ACC112 (cell line): ENCODE data around the gene AAR2.

Experiments used
- H2AFZ ChIP-seq: fragments of 200-600 bp; sonication (generic); one replicate; pipeline ENCODE4 v1.6.0; 2017; ENCODE audit warnings: antibody characterized with exemption, low read length; ENCODE audit not compliant: unreplicated experiment
- H3K27ac ChIP-seq: fragments of 200-600 bp; sonication (generic); 2 replicates; pipeline ENCODE4 v1.5.1; 2014; ENCODE audit warnings: low read depth, mild to moderate bottlenecking, antibody characterized with exemption, low read length, moderate library complexity
- H3K27me3 ChIP-seq: fragments of 200-600 bp; sonication (generic); 2 replicates; pipeline ENCODE4 v1.6.1; 2014; ENCODE audit warnings: mild to moderate bottlenecking, antibody characterized with exemption, low read length, moderate library complexity, mixed read lengths; ENCODE audit not compliant: insufficient read depth
- H3K36me3 ChIP-seq: fragments of 200-600 bp; sonication (generic); 2 replicates; pipeline ENCODE4 v1.6.1; 2016; ENCODE audit warnings: mild to moderate bottlenecking, antibody characterized with exemption, low read length, moderate library complexity, mixed read lengths; ENCODE audit not compliant: insufficient read depth
- H3K4me1 ChIP-seq: fragments of 200-600 bp; sonication (generic); one replicate; pipeline ENCODE4 v1.6.1; 2016; ENCODE audit warnings: low read length, mixed read lengths; ENCODE audit not compliant: insufficient read depth, unreplicated experiment, control insufficient read depth
- H3K4me3 ChIP-seq: fragments of 200-600 bp; sonication (generic); 2 replicates; pipeline ENCODE4 v1.5.1; 2014; ENCODE audit warnings: mild to moderate bottlenecking, low read depth, low read length
- H3K79me2 ChIP-seq: fragments of 200-600 bp; sonication (generic); one replicate; pipeline ENCODE4 v1.6.0; 2016; ENCODE audit warnings: low read length; ENCODE audit not compliant: control insufficient read depth, unreplicated experiment, insufficient read depth

The AAR2 gene

DNA sequence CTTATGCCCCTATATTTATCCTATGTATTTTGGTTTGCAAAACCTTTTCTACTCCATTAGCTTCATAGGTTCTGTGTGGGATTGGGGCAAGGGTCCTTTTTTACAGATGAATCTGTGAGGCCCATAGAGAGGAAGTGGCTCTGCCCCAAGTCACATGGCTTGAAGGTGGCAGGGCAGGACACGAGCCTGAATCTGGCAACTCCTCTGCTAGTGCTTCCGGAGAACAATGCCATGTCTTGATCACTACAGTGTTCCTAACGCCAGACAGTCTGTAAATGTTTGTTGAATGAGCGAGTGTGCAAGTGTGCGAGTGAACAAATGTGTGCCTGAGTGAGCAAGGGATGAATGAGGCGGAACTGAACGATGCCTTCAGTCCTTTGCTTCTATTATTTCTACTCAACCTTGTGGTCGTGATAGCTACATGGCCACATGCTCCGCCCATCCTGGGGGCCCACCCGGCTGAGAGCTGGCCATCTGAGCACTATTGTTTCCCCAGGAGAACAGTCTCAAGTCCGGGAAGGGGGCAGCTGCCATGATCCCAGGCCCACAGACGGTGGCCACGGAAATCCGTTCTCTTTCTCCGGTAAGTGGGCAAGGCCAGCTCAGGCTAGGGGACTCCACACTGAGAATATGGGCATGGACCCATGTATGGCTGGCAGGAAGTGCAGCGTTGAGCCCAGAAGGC lies 17.8 kb upstream of the AAR2 start:
- Histone ChIP-seq H3K79me2 (no peaks in the 10 kb centered on the region), H2AFZ (no peak overlapping the region), H3K4me1 (no peaks in the 10 kb centered on the region), H3K36me3 (no peaks in the 10 kb centered on the region), H3K4me3 (no peak overlapping the region), H3K27me3 (no peaks in the 10 kb centered on the region), H3K27ac (no peak overlapping the region)

DNA sequence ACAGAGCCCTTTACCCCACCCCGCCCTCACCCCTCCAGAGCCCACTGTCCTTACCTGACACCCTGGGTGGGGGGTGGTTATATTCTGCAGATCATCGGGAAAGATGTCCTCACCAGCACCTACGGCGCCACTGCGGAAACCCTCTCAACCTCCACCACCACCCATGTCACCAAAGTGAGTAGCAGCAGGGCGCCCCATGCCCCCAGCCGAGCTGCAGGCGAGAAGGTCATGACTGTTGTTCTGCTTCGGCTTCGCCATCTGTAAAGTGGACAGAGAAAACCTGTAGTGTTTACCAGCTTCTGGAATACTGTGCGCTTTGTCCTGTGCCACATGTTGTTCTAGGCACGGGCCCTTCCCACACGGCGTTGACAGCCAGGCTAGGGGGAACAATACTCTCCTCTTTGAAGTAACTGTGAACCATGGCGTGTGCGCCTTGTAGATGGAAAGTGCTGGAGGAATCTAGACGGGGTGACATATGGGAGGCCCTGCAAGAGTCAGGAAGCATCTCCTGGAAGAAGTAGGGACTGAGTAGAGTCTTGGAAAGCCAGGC lies 16.5 kb upstream of the AAR2 start:
- Histone ChIP-seq H3K4me1 (no peaks in the 10 kb centered on the region), H3K4me3 (no peak overlapping the region), H3K27me3 (no peaks in the 10 kb centered on the region), H2AFZ (no peak overlapping the region), H3K79me2 (no peaks in the 10 kb centered on the region), H3K27ac (no peak overlapping the region), H3K36me3 (no peaks in the 10 kb centered on the region)

GRCh38 chr20:36225666-36226065 lies 10.6 kb upstream of the AAR2 start:
- Histone ChIP-seq H2AFZ (no peak overlapping the region), H3K27me3 (no peaks in the 10 kb centered on the region), H3K27ac (no peak overlapping the region), H3K79me2 (no peaks in the 10 kb centered on the region), H3K4me1 (no peaks in the 10 kb centered on the region), H3K36me3 (no peaks in the 10 kb centered on the region), H3K4me3 (no peak overlapping the region)

- H3K27me3 ChIP-seq = no peaks in the 10 kb centered on the region
- H3K4me3 ChIP-seq = no peak overlapping the region
- no peaks in the 10 kb centered on the region for H3K79me2 ChIP-seq
- no peaks in the 10 kb centered on the region for H3K36me3 ChIP-seq
- no peak overlapping the region for H3K27ac ChIP-seq
- H2AFZ ChIP-seq = no peak overlapping the region
- no peaks in the 10 kb centered on the region for H3K4me1 ChIP-seq
These were observed 7.5 kb upstream of the AAR2 start for GRCh38 chr20:36228770-36229169.

DNA sequence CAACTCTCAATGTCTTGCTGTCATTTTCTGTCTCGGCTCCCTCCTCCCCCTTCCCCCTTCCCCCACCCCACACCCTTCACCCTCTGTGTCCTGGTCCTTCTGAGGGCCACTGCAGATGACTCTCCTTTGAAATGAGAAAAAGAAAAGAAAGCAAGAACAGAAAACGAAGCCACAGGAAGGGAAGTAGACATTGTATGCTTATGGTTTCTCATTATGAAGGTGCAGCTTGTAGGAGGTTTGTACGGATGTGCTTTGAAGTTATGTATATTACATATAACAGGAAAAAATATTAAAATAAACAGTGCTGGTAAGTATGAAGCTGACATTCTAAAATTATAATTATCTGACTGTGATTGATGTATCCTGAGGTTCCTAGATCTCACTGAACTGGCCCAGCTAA lies 6.3 kb upstream of the AAR2 start:
- no peak overlapping the region for H3K27ac ChIP-seq
- H3K36me3 ChIP-seq = no peaks in the 10 kb centered on the region
- H3K4me1 ChIP-seq = no peaks in the 10 kb centered on the region
- no peaks in the 10 kb centered on the region for H3K27me3 ChIP-seq
- H2AFZ ChIP-seq = no peak overlapping the region
- no peaks in the 10 kb centered on the region for H3K79me2 ChIP-seq
- H3K4me3 ChIP-seq = no peak overlapping the region

GRCh38 chr20:36231331-36231730 lies 4.9 kb upstream of the AAR2 start:
- no peak overlapping the region for H3K27ac ChIP-seq
- H3K4me3 ChIP-seq = no peak overlapping the region
- H3K27me3 ChIP-seq = no peaks in the 10 kb centered on the region
- peaks cover 4% of the 10 kb centered on the region for H3K4me1 ChIP-seq
- no peak overlapping the region for H2AFZ ChIP-seq
- H3K36me3 ChIP-seq = no peaks in the 10 kb centered on the region
- H3K79me2 ChIP-seq = peaks cover 4% of the 10 kb centered on the region

DNA sequence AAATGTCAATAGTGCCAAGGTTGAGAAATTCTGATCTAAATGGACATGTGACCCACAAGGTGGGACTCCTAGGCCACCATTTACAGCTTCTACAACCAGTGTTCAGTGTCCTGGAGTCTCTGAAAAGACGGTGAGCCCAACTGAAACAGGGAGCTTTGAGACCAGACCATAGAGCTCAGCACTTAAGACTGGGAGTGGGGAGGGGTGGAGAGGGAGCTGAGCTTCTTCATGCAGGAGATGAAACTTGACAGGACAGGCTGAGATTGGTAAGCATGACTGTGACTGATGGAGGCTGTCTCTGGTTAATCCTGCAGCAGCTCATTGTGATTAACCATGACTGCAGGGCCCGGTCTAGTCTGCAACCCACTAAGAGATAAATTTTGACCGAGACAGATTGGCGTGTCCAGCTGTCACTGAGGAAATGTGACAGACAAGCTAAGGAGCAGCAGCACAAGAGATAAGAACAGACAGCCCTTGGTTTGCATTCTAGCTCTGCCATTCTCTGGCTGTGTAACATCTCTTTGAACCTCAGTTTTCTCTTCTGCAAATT lies 1.4 kb upstream of the AAR2 start:
- Histone ChIP-seq H3K79me2 (peaks cover 39% of the 10 kb centered on the region), H3K4me1 (peaks cover 16% of the 10 kb centered on the region), H3K27ac (no peak overlapping the region), H3K36me3 (no peaks in the 10 kb centered on the region), H3K4me3 (no peak overlapping the region), H2AFZ (no peak overlapping the region), H3K27me3 (no peaks in the 10 kb centered on the region)

- Histone ChIP-seq H3K4me3 (peak overlapping the region; percentile 88), H3K36me3 (0 out of 2 replicates have a peak, but pooled peaks cover 5% of the 10 kb centered on the region), H3K79me2 (peaks cover 49% of the 10 kb centered on the region), H3K4me1 (peaks cover 16% of the 10 kb centered on the region), H2AFZ (peak overlapping the region; percentile 86), H3K27me3 (no peaks in the 10 kb centered on the region), H3K27ac (peak overlapping the region; percentile 55)
These were observed 476 bp downstream of the AAR2 start for GRCh38 chr20:36236786-36237121.

DNA sequence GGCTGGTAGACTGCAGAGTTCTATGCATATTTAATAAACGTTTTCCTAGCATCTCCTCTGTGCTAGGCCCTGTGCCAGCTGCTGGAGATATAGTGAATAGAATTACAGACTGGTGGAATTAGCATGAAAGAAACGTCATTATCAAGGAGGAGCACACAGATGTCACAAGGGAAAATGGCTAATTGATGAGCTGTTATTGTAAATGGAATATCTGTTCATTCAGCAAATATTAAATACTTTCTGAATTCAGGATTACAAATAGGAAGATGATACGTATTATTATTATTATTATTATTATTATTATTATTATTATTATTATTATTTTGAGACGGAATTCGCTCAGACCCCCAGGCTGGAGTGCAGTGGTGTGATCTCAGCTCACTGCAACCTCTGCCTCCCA lies 1.2 kb downstream of the AAR2 start:
- H3K4me1 ChIP-seq = peaks cover 16% of the 10 kb centered on the region
- H3K79me2 ChIP-seq = peaks cover 49% of the 10 kb centered on the region
- H2AFZ ChIP-seq = no peak overlapping the region
- no peak overlapping the region for H3K27ac ChIP-seq
- peak overlapping the region; percentile 88 for H3K4me3 ChIP-seq
- H3K27me3 ChIP-seq = no peaks in the 10 kb centered on the region
- H3K36me3 ChIP-seq = peaks cover 5% of the 10 kb centered on the region; the same call in 1 of the 2 replicates

DNA sequence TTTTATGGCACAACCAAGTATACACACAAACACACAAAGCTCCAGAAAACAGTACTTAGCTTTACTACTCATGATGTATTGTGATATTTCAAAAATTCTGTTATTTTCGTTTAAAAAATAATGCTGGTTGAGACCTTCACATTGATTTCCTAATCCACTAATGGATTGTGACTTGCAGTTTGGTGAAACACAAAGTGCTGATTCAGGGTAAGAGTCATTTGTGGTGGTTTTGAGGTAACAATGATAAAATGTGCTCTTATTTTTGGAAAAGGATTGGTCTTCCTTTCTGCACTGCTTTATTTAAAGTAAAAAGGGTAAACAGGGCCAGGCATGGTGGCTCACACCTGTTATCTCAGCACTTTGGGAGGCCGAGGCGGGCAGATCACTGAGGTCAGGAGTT lies 1.9 kb downstream of the AAR2 start:
- H3K4me1 ChIP-seq = peaks cover 16% of the 10 kb centered on the region
- peaks cover 5% of the 10 kb centered on the region; the same call in 1 of the 2 replicates for H3K36me3 ChIP-seq
- no peak overlapping the region for H2AFZ ChIP-seq
- peaks cover 49% of the 10 kb centered on the region for H3K79me2 ChIP-seq
- H3K27ac ChIP-seq = no peak overlapping the region
- H3K27me3 ChIP-seq = no peaks in the 10 kb centered on the region
- H3K4me3 ChIP-seq = no peak overlapping the region

GRCh38 chr20:36238760-36239159 lies 2.5 kb downstream of the AAR2 start:
- Histone ChIP-seq H3K79me2 (peaks cover 49% of the 10 kb centered on the region), H3K27ac (no peak overlapping the region), H3K36me3 (peaks cover 5% of the 10 kb centered on the region; the same call in 1 of the 2 replicates), H3K4me1 (peaks cover 16% of the 10 kb centered on the region), H2AFZ (no peak overlapping the region), H3K4me3 (no peak overlapping the region), H3K27me3 (no peaks in the 10 kb centered on the region)
